T47D (cell line): Measurements from ENCODE around the gene TMEM185B.

ENCODE experiments used
- DNase-seq, 2 experiments: peaks; one replicate each; pipeline versions ENCODE4 v3.0.0 to v3.0.0-alpha.2; 2011 to 2012; ENCODE audit warnings: low read depth in 1 of 2, low spot score in 1 of 2
- JUND ChIP-seq: IDR thresholded peaks from 2 replicates; pipeline ENCODE4 v1.6.1; 2012; ENCODE audit warnings: low read depth
- in situ Hi-C: cut with HindIII; loops from 2 replicates; pipeline ENCODE4 v1.10.0; 2016; ENCODE audit warnings: low sequenced_read_pairs, low pct_unique_long_range_greater_than_20kb

The TMEM185B gene

DNA sequence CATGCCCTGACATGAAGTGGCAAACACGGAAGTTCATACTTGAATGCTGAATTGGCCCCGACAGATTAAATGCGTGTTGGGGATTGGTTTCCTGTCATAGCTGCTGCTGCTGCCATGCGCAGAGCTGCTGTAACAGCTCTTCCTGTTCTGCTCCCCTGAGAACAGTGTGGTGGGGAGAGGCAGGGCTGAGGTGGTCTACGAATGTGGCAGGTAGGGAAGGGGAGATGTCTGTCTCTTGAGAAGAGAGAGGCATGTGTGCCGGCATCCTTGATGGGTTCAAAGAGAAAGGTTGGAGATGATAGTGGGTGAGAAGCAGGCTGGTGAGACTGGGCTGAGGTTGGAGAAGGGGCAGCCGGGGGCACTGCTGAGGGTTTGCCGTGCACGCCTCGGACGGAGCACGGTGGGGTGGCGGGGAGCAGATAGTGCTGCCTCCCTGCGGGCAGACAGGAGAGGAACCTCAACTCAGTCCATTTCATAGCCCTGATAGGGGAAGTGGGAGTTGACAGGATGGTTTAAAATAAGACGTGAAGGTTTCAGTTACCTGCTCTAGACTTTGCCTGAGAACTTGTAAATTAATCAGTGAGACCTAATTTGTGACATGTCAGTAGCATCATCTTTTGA is 46.1 kb downstream of the TMEM185B start:
- no peak for DNase-seq
- no peak for TF ChIP-seq JUND
- in situ Hi-C loops: no loop called here

DNA sequence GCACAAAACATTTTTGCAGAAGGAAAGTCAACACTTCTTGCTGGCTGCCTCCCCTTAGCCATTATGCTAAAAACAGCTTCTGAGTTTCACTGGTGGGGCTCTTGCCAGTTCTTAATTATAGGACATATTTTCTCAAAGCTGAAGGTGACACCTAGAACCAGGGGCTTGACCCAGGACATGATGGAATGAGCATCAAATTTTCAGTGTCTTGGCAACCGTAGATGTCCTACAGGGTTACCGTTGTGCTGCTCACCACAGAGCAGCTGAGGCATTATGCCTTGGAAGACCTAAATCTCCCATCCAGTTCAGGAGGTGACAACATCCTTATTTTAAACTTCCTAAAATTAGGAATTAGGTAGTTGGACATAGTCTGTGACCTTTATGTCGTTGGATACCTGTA is 46.7 kb downstream of the TMEM185B start:
- TF ChIP-seq JUND: no peak
- in situ Hi-C loops: no loop called here
- no peak for DNase-seq

DNA sequence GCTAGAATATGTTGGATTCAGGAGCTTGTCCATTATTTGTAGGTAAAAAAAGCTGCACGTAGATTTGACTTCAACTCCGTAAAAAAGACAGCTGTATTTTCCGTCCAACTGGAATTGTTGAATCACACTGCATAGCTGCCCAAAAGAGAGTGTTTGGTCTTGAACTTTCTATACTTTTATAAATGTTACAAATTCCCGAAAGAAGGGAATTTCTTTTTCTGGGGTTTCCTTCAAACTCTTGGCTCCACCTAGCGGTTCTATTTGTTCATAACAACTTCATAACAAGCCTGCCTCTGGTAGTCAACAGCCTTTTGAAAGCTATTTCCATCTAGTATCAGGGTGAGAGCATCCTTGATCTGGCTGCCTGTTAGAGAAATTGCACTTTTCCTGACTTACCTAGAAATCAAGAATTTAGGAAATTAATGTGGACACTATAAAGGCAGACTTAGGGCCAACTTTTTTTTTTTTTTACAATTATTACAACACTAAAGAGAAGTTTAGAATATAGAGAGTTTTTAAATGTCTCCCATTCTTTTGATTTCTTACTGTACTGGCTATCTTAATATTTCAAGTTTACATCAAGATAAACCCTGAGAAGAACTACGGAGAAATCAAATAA is 48.1 kb downstream of the TMEM185B start:
- in situ Hi-C loops: no loop called here
- TF ChIP-seq JUND: no peak
- DNase-seq: peak; percentile 44 to 56
